Measurements from ENCODE around the gene TMEM63B.

GRCh38 chr6:44131892-44132291, 4.5 kb downstream of the TMEM63B start:
- TF ChIP-seq EZH2 (IDR thresholded peaks at IDR 0.05) (no peak), POLR2AphosphoS5 (IDR thresholded peaks at IDR 0.05; ENCODE audit: borderline replicate concordance, low read depth, low read length) (no peak)
